ENCODE results near the gene MISP.
A peak's percentile ranks its signal among the peaks of the same experiment; 100 is the strongest.

The MISP gene

DNA sequence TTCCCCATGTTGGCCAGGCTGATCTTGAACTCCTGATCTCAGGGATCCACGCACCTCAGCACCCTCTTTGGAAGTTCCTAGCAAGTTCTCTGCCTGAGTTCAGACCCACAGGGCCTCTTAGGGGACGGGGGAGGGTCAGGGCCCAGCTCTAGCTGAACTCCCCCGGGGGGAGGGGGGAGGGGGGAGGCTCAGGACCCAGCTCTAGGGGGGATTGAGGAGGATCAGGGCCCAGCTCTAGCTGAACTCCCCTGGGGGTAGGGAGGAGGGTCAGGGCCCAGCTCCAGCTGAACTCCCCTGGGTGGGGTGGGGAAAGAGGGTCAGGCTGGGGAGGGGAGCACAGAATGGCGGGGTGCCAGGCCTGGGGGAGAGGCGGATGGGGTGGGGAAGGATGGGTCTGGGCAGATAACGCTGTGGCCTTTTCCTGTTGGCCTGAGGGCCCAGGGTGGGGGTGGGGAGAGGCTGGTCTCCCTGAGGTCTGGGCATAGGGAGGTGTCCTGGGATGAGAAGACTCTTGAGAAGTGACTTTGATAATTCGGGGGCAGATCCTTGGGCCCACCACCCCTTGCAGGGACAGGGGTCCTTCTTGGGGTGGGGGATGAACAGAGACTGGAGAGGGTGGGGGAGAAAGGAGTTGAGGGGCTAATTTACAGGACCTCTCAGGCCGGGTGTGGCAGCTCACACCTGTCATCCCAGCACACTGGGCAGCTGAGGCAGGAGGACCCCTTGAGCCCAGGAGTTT, 40.8 kb downstream of the MISP start:
- Histone ChIP-seq H4K12ac (ENCODE audit: low read depth, low read length) (no peak overlapping the region), H2BK120ac (ENCODE audit: insufficient read depth, low read length, poor library complexity) (no peak overlapping the region), H3K4me2 (ENCODE audit: low read length) (no peak overlapping the region), H3K27me3 (ENCODE audit: insufficient read depth, low read length) (no peaks in the 10 kb centered on the region), H3K27ac (ENCODE audit: low read depth, low read length) (no peak overlapping the region), H2AK5ac (ENCODE audit: low read length) (peak overlapping the region; percentile 61), H2AFZ (ENCODE audit: insufficient read depth, low read length, poor library complexity) (no peak overlapping the region), H3K9me3 (ENCODE audit: insufficient read depth, low read depth, low read length) (no peaks in the 10 kb centered on the region), H2BK5ac (ENCODE audit: low read depth, low read length, poor library complexity) (no peak overlapping the region), H3K14ac (ENCODE audit: low read length) (no peak overlapping the region), H4K91ac (ENCODE audit: low read depth, low read length) (peak overlapping the region; percentile 78), H3K36me3 (ENCODE audit: control insufficient read depth in 1 of 2, insufficient read depth in 2 of 2, low read length in 2 of 2) (no peaks in the 10 kb centered on the region), H3K79me2 (ENCODE audit: control insufficient read depth, insufficient read depth, low read length, poor library complexity) (no peaks in the 10 kb centered on the region), H4K8ac (ENCODE audit: low read depth, low read length) (no peak overlapping the region), H3K9ac (ENCODE audit: low read length) (no peak overlapping the region), H3K4me3 (ENCODE audit: low read depth, low read length) (no peak overlapping the region), H3K23ac (ENCODE audit: low read length) (no peak overlapping the region), H3K79me1 (ENCODE audit: low read length) (peaks cover 27% of the 10 kb centered on the region), H3K4ac (ENCODE audit: low read depth, low read length) (peak overlapping the region; percentile 14), H3K18ac (ENCODE audit: low read length) (no peak overlapping the region), H3K4me1 (ENCODE audit: control insufficient read depth in 1 of 2, insufficient read depth in 2 of 2, low read length in 2 of 2) (peaks cover 21 to 24% of the 10 kb centered on the region in 2 experiments), H2BK12ac (ENCODE audit: low read length) (peak overlapping the region; percentile 71)
- no peak for DNase-seq
- WGBS (ENCODE audit: extremely low coverage, insufficient coverage, insufficient read length) = no CpG with 5 or more reads among the region's 8 CpGs

DNA sequence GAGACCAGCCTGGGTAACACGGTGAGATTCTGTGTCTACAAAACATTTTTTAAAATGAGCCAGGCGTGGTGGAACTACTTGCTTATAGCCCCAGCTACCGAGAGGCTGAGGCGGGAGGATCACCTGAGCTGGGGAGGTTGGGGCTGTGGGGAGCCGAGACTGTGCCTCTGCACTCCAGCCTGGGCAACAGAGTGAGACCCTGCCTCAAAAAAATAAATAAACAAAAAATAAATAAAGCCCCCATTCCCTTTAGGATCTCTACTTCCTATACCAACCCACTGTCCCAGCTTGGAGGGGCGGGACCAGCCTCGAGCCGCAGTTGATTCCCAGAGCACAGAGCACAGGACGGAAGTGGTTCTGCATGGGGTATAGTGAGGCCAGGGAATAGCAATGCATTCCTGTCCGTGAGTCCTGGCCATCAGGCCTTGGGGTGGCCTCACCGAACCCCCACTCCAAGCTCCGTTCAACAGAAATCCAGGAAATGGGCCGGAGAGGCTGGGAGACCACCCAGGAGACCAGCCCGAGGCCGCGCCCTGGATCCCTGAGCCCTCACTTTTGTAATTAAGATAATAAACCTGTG, 41.5 kb downstream of the MISP start:
- H3K9me3 ChIP-seq (ENCODE audit: insufficient read depth, low read depth, low read length) = no peaks in the 10 kb centered on the region
- WGBS (ENCODE audit: extremely low coverage, insufficient coverage, insufficient read length) = no CpG with 5 or more reads among the region's 16 CpGs
- DNase-seq = no peak
- H4K12ac ChIP-seq (ENCODE audit: low read depth, low read length) = no peak overlapping the region
- peak overlapping the region; percentile 71 for H2BK12ac ChIP-seq (ENCODE audit: low read length)
- no peak overlapping the region for H3K23ac ChIP-seq (ENCODE audit: low read length)
- no peak overlapping the region for H3K18ac ChIP-seq (ENCODE audit: low read length)
- no peak overlapping the region for H3K9ac ChIP-seq (ENCODE audit: low read length)
- H3K4me2 ChIP-seq (ENCODE audit: low read length) = no peak overlapping the region
- H4K8ac ChIP-seq (ENCODE audit: low read depth, low read length) = no peak overlapping the region
- peaks cover 21 to 24% of the 10 kb centered on the region in 2 experiments for H3K4me1 ChIP-seq (ENCODE audit: control insufficient read depth in 1 of 2, insufficient read depth in 2 of 2, low read length in 2 of 2)
- H2AFZ ChIP-seq (ENCODE audit: insufficient read depth, low read length, poor library complexity) = no peak overlapping the region
- H3K79me2 ChIP-seq (ENCODE audit: control insufficient read depth, insufficient read depth, low read length, poor library complexity) = no peaks in the 10 kb centered on the region
- peak overlapping the region; percentile 78 for H4K91ac ChIP-seq (ENCODE audit: low read depth, low read length)
- no peak overlapping the region for H3K4me3 ChIP-seq (ENCODE audit: low read depth, low read length)
- H2BK5ac ChIP-seq (ENCODE audit: low read depth, low read length, poor library complexity) = no peak overlapping the region
- no peak overlapping the region for H3K4ac ChIP-seq (ENCODE audit: low read depth, low read length)
- H3K79me1 ChIP-seq (ENCODE audit: low read length) = peaks cover 26% of the 10 kb centered on the region
- H3K27ac ChIP-seq (ENCODE audit: low read depth, low read length) = no peak overlapping the region
- no peaks in the 10 kb centered on the region for H3K36me3 ChIP-seq (ENCODE audit: control insufficient read depth in 1 of 2, insufficient read depth in 2 of 2, low read length in 2 of 2)
- H2BK120ac ChIP-seq (ENCODE audit: insufficient read depth, low read length, poor library complexity) = no peak overlapping the region
- no peaks in the 10 kb centered on the region for H3K27me3 ChIP-seq (ENCODE audit: insufficient read depth, low read length)
- peak overlapping the region; percentile 61 for H2AK5ac ChIP-seq (ENCODE audit: low read length)
- no peak overlapping the region for H3K14ac ChIP-seq (ENCODE audit: low read length)

DNA sequence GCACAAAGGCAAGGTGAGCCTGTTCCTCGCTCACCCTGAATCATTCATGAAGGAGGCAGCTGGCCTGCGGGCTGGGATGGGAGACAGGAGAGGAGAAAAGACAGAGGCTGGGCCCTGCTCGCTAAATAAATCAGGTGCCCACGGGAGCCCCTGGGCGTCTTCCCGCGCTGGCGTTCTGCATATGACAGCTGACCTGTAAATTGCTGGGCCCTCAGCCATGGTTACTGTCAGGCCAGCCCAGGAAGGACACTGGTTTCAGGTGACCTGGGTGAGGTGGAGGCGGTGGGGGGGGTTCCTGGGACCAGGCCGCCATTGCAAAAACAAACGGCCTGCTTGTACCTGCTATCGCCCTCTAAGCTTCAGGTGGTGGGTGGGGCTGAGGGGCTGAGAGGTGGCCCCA, 42.9 kb downstream of the MISP start:
- Histone ChIP-seq H3K36me3 (ENCODE audit: control insufficient read depth in 1 of 2, insufficient read depth in 2 of 2, low read length in 2 of 2) (peaks cover 4 to 7% of the 10 kb centered on the region in 2 experiments), H3K9ac (ENCODE audit: low read length) (no peak overlapping the region), H2BK12ac (ENCODE audit: low read length) (peak overlapping the region; percentile 68), H2BK120ac (ENCODE audit: insufficient read depth, low read length, poor library complexity) (no peak overlapping the region), H3K27me3 (ENCODE audit: insufficient read depth, low read length) (no peaks in the 10 kb centered on the region), H3K79me2 (ENCODE audit: control insufficient read depth, insufficient read depth, low read length, poor library complexity) (peaks cover 13% of the 10 kb centered on the region), H3K4ac (ENCODE audit: low read depth, low read length) (no peak overlapping the region), H3K4me1 (ENCODE audit: control insufficient read depth in 1 of 2, insufficient read depth in 2 of 2, low read length in 2 of 2) (peaks cover 12 to 19% of the 10 kb centered on the region in 2 experiments), H3K14ac (ENCODE audit: low read length) (no peak overlapping the region), H4K8ac (ENCODE audit: low read depth, low read length) (no peak overlapping the region), H3K23ac (ENCODE audit: low read length) (no peak overlapping the region), H2AFZ (ENCODE audit: insufficient read depth, low read length, poor library complexity) (no peak overlapping the region), H3K4me3 (ENCODE audit: low read depth, low read length) (no peak overlapping the region), H4K91ac (ENCODE audit: low read depth, low read length) (no peak overlapping the region), H2BK5ac (ENCODE audit: low read depth, low read length, poor library complexity) (no peak overlapping the region), H4K12ac (ENCODE audit: low read depth, low read length) (no peak overlapping the region), H3K4me2 (ENCODE audit: low read length) (no peak overlapping the region), H3K9me3 (ENCODE audit: insufficient read depth, low read depth, low read length) (no peaks in the 10 kb centered on the region), H3K79me1 (ENCODE audit: low read length) (peaks cover 31% of the 10 kb centered on the region), H3K18ac (ENCODE audit: low read length) (no peak overlapping the region), H2AK5ac (ENCODE audit: low read length) (no peak overlapping the region), H3K27ac (ENCODE audit: low read depth, low read length) (no peak overlapping the region)
- no peak for DNase-seq
- no CpG with 5 or more reads among the region's 12 CpGs for WGBS (ENCODE audit: extremely low coverage, insufficient coverage, insufficient read length)

DNA sequence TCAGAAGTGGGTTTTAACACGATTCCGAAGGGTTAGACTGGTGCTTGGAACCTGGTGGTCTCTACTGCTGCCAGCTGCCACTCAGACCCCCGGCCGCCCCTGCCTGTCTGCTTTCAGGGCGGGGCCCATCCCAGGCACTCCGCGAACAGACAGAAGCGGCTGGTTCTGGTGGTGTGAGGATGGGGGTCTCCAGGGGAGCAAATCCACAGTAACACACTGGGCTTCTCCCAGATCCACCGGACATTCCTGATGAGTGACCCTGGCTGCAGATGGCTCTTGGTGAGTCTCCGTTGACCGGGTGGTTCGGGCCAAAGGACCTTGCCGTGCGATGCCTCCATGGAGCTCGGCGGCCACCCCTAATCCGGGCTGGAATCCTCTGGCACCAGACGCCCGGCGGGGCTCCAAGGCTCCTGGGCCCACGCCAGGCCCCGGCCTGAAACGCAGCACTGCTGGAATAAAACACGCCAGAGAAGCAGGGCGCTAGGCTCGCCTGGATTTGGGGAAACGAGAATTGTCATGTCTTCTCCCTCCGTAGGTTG, 44.2 kb downstream of the MISP start:
- no peak overlapping the region for H3K23ac ChIP-seq (ENCODE audit: low read length)
- peak overlapping the region; percentile 35 for H2AK5ac ChIP-seq (ENCODE audit: low read length)
- no peak overlapping the region for H3K4me3 ChIP-seq (ENCODE audit: low read depth, low read length)
- no peak overlapping the region for H3K18ac ChIP-seq (ENCODE audit: low read length)
- no peak overlapping the region for H3K14ac ChIP-seq (ENCODE audit: low read length)
- H3K79me1 ChIP-seq (ENCODE audit: low read length) = peaks cover 28% of the 10 kb centered on the region
- H3K4me2 ChIP-seq (ENCODE audit: low read length) = no peak overlapping the region
- H2AFZ ChIP-seq (ENCODE audit: insufficient read depth, low read length, poor library complexity) = no peak overlapping the region
- H4K91ac ChIP-seq (ENCODE audit: low read depth, low read length) = no peak overlapping the region
- H4K12ac ChIP-seq (ENCODE audit: low read depth, low read length) = no peak overlapping the region
- H3K36me3 ChIP-seq (ENCODE audit: control insufficient read depth in 1 of 2, insufficient read depth in 2 of 2, low read length in 2 of 2) = peaks cover 14 to 16% of the 10 kb centered on the region in 2 experiments
- H3K27ac ChIP-seq (ENCODE audit: low read depth, low read length) = no peak overlapping the region
- H3K27me3 ChIP-seq (ENCODE audit: insufficient read depth, low read length) = no peaks in the 10 kb centered on the region
- no peak overlapping the region for H2BK120ac ChIP-seq (ENCODE audit: insufficient read depth, low read length, poor library complexity)
- no CpG with 5 or more reads among the region's 28 CpGs for WGBS (ENCODE audit: extremely low coverage, insufficient coverage, insufficient read length)
- DNase-seq = no peak
- H2BK12ac ChIP-seq (ENCODE audit: low read length) = peak overlapping the region; percentile 42
- H3K4me1 ChIP-seq (ENCODE audit: control insufficient read depth in 1 of 2, insufficient read depth in 2 of 2, low read length in 2 of 2) = peaks cover 13 to 17% of the 10 kb centered on the region in 2 experiments
- no peak overlapping the region for H2BK5ac ChIP-seq (ENCODE audit: low read depth, low read length, poor library complexity)
- H3K9ac ChIP-seq (ENCODE audit: low read length) = no peak overlapping the region
- no peak overlapping the region for H4K8ac ChIP-seq (ENCODE audit: low read depth, low read length)
- no peak overlapping the region for H3K4ac ChIP-seq (ENCODE audit: low read depth, low read length)
- H3K9me3 ChIP-seq (ENCODE audit: insufficient read depth, low read depth, low read length) = no peaks in the 10 kb centered on the region
- H3K79me2 ChIP-seq (ENCODE audit: control insufficient read depth, insufficient read depth, low read length, poor library complexity) = peaks cover 23% of the 10 kb centered on the region

Measured in trophoblast cell (in vitro differentiated cells and primary cell).